Measurements from ENCODE around the gene BMP8B.

Gene BMP8B

DNA sequence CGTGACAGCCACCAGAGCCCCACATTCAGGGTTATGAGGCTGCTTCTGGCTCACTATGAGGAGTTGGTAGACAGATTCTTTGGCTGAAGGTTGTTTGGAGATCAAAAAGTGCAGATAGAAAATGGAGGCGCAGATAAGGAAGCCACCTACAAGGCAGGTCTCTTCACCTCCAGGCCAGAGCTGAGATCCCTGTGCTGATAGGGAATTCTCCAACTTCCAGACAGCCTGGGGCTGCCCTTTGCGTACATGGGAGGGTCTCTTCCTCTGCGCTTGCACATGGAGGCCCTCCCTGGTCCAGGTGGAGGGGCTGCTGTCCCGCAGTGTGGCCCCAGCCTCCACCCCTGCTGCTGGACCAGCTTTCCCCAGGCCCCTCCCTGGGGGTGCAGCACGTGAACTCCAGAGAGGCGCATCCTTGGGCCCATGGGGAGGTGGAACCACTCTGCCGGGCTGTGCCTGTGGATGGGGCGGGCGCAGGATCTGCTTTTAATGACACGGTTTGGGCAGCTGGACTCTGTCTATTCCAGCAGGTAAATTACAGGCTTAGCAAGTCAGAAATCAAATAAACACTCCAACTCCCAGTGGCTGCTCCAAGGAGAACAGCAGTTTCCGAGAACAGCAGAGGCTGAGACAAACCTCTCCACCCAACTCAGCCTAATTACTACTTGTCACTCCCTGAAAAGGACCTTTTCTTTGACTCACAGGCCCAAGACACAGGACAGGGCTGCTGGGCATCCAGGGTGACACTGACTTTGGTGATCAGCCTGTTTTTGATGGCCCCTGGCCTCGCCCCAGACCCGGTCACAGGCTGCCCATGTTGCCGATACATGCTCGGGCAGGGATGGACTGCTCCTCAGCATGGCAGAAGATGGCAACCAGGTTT is 29.9 kb downstream of the BMP8B start:
- H3K4me1 ChIP-seq (ENCODE audit: insufficient read depth, poor library complexity, severe bottlenecking) = no peaks in the 10 kb centered on the region
- no peak for ATAC-seq (ENCODE audit: low read depth)
- H3K4me3 ChIP-seq (ENCODE audit: severe bottlenecking) = no peak overlapping the region
- H3K27ac ChIP-seq (ENCODE audit: poor library complexity, severe bottlenecking) = no peak overlapping the region
- H3K27me3 ChIP-seq (ENCODE audit: insufficient read depth, poor library complexity, severe bottlenecking) = no peaks in the 10 kb centered on the region
- peaks cover 26% of the 10 kb centered on the region for H3K36me3 ChIP-seq (ENCODE audit: low read depth)
- H3K9me3 ChIP-seq (ENCODE audit: severe bottlenecking) = no peaks in the 10 kb centered on the region
- TF ChIP-seq, protein P1, sequence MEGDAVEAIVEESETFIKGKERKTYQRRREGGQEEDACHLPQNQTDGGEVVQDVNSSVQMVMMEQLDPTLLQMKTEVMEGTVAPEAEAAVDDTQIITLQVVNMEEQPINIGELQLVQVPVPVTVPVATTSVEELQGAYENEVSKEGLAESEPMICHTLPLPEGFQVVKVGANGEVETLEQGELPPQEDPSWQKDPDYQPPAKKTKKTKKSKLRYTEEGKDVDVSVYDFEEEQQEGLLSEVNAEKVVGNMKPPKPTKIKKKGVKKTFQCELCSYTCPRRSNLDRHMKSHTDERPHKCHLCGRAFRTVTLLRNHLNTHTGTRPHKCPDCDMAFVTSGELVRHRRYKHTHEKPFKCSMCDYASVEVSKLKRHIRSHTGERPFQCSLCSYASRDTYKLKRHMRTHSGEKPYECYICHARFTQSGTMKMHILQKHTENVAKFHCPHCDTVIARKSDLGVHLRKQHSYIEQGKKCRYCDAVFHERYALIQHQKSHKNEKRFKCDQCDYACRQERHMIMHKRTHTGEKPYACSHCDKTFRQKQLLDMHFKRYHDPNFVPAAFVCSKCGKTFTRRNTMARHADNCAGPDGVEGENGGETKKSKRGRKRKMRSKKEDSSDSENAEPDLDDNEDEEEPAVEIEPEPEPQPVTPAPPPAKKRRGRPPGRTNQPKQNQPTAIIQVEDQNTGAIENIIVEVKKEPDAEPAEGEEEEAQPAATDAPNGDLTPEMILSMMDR (IDR thresholded peaks at IDR 0.05; ENCODE audit: poor library complexity, severe bottlenecking) = no peak
- no peak for DNase-seq (ENCODE audit: low spot score)

DNA sequence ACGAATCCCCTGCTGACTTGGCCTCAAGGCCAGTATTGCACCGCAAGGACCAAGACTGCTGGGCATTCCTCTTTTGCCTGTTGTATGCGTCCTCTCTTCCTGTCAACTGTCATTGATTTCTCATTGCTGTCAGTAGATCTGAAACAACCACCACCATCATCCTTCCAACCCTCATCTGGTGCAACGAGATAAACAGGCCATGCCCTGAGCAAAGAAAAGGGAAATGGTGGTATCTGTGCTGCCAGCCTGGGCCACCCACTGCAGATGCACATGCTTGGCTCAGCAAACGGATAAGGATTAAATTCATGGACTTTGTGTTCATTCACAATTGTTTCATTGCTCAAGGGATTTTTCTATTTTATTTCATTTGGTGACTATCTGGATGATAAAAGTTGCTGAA is 31.2 kb downstream of the BMP8B start:
- Histone ChIP-seq H3K27me3 (ENCODE audit: insufficient read depth, poor library complexity, severe bottlenecking) (no peaks in the 10 kb centered on the region), H3K4me3 (ENCODE audit: severe bottlenecking) (no peak overlapping the region), H3K36me3 (ENCODE audit: low read depth) (peaks cover 39% of the 10 kb centered on the region), H3K27ac (ENCODE audit: poor library complexity, severe bottlenecking) (no peak overlapping the region), H3K9me3 (ENCODE audit: severe bottlenecking) (no peaks in the 10 kb centered on the region), H3K4me1 (ENCODE audit: insufficient read depth, poor library complexity, severe bottlenecking) (no peaks in the 10 kb centered on the region)
- DNase-seq (ENCODE audit: low spot score) (no peak), ATAC-seq (ENCODE audit: low read depth) (no peak)
- TF ChIP-seq, protein P1 (IDR thresholded peaks at IDR 0.05; ENCODE audit: poor library complexity, severe bottlenecking) = no peak

DNA sequence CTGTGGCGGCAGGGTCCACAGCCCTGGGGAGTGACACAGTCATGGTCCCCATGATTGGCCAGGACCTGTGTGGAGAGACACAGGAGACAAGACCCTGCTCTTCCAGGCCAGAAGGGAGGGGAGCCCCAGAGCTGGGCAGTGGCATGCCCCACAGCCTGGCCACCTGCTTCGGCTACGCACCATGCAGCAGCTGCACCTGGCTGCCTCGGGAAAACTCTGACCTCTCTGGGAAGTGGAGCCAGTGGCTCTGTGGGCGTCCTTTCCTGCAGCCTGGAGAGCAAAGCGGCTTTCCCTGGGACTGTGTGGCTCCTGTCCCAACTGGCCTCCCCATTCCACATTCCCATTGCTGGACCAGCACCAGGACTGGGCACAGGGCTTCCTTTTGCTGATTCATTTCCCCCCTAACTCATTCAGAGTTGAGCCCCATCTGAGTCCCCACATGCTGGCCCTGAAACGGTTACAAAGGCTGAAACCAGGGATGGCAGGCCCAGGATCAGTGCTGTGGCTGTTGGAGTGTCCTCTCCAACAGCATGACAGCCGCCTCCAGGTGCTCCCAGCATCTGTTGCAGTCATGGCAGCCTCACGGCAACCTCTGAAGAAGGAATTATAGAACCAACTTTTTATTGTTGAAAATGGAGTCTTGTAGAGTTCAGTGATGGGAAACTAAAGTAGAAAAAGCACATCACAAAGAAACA is 32.6 kb downstream of the BMP8B start:
- TF ChIP-seq, protein P1 (IDR thresholded peaks at IDR 0.05; ENCODE audit: poor library complexity, severe bottlenecking) = no peak
- no peak for DNase-seq (ENCODE audit: low spot score)
- no peaks in the 10 kb centered on the region for H3K27me3 ChIP-seq (ENCODE audit: insufficient read depth, poor library complexity, severe bottlenecking)
- no peak overlapping the region for H3K27ac ChIP-seq (ENCODE audit: poor library complexity, severe bottlenecking)
- H3K4me3 ChIP-seq (ENCODE audit: severe bottlenecking) = no peak overlapping the region
- ATAC-seq (ENCODE audit: low read depth) = no peak
- H3K4me1 ChIP-seq (ENCODE audit: insufficient read depth, poor library complexity, severe bottlenecking) = no peaks in the 10 kb centered on the region
- H3K9me3 ChIP-seq (ENCODE audit: severe bottlenecking) = no peaks in the 10 kb centered on the region
- H3K36me3 ChIP-seq (ENCODE audit: low read depth) = peaks cover 53% of the 10 kb centered on the region

DNA sequence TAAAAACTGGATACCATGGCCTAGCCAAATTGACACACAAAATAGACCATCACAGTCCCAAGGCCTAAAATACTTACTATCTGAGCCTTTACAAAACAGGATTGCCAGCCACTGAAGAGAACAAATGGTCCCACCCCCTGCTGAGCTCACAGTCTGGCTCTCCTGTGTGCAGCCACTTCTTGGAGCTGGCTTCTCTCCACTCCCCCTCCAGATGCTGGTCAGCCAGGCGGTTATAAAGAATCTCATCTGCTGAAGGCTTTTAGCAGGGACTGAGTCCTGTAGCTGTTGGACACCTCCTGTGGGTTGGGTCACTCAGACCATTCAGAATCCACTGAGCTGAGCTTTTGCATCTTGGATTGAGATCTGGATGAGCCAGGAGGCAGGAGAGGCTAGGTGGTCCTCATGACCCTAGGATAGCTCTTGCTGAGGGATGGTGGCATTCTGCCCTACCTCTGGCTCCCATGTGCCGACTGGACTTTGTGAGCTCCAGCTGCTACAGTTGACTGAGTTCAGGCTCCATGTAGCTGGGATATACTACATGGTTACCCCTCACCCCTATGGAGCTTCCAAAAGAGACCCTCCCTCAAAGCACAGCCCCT is 33.7 kb downstream of the BMP8B start:
- no peak for ATAC-seq (ENCODE audit: low read depth)
- no peak for DNase-seq (ENCODE audit: low spot score)
- TF ChIP-seq, protein P1 (IDR thresholded peaks at IDR 0.05; ENCODE audit: poor library complexity, severe bottlenecking) = no peak
- Histone ChIP-seq H3K27me3 (ENCODE audit: insufficient read depth, poor library complexity, severe bottlenecking) (no peaks in the 10 kb centered on the region), H3K4me3 (ENCODE audit: severe bottlenecking) (no peak overlapping the region), H3K9me3 (ENCODE audit: severe bottlenecking) (no peaks in the 10 kb centered on the region), H3K36me3 (ENCODE audit: low read depth) (peaks cover 63% of the 10 kb centered on the region), H3K27ac (ENCODE audit: poor library complexity, severe bottlenecking) (no peak overlapping the region), H3K4me1 (ENCODE audit: insufficient read depth, poor library complexity, severe bottlenecking) (no peaks in the 10 kb centered on the region)
